HG03354 (cell line): ENCODE measurements around the gene PPIA.

ENCODE experiments used
- ATAC-seq: cut with Tn5 transposase; IDR thresholded peaks from one replicate; pipeline ENCODE4 v1.9.1; 2021; ENCODE audit warnings: mild to moderate bottlenecking; ENCODE audit not compliant: unreplicated experiment, poor library complexity, severe bottlenecking

PPIA gene

DNA sequence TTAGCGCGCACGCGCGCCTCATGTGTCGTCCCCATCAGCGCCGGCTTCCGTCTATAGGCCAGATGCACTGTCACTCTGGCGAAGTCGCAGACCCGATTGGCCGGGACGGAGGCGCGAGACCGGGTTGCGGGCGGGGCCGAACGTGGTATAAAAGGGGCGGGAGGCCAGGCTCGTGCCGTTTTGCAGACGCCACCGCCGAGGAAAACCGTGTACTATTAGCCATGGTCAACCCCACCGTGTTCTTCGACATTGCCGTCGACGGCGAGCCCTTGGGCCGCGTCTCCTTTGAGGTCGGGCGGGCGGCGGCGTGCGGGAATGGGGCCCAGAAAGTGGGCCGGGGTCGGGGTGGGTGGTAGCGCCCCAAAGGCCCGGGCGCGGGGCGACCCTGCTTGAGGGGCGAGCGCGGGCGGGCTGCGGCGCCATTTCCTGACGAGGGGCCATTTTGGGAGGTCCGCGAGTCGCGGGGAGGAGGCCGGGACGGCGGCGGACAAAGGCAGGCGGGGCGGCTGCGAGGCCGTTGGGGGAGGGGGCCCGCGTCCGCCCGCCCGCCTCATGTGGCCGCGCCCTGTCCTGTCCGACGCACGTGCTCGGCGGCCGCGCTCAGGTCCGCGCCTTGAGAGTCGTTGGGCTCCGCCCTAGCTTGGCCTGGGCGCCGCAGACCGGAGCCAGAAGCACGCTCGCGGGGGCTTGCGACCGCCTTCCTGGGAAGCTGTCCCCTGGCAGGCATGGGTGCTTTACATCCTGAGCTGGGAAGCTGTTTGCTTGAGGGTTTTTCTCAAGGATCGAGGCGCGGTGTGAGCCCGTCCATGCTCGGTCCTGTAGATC lies at the start of gene PPIA:
Gene PPIA, plus strand, starts transcription at position 178 of the 825 bp plus-strand sequence. Its CDS starts 44 bp downstream, at position 222.
- ATAC-seq, result peak; percentile 88

DNA sequence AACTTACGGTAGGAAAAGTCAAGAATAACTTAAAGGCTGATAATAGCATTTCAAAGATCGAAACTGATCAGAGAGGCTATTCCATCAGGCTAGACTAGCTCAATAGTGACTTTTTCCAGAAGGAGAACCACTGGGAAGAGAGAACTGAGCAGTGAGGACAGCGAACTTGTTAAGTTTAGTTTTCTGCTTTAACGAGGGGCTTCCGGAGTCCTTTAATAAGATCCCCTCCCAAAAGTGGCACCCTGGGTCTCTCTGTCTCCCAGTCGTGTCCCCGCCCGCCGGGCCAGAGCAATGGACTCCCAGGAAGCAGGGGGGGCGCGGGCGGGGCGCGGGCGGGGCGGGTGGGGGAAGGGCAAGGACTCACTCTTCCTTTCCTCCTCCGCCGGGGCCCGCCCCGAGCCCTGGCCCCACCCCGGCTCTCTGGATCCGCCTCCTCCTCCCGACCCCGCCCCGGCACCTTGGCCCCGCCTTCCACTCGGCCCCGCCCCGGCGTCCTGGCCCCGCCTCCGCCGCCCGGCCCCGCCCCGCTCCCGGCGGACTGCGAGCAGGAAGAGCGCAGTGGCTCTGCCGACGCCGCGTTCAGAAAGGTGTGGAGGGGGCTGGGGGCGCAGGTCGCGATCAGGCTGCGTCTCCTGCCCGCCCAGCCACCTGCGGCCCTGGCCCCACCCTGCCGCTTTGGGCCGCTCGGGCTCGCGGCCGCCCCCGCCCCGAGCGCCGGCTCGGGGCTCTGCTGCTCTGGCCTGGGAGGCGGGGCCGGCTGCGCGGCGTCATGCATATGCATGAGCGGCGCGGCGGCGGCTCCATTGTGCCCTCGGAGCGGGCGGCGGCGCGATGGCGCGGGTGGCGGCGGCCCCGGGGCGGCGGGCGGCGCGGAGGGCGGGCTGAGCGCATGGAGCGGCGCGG lies 48.2 kb upstream of the PPIA start, which contains the start of gene ZMIZ2:
Gene ZMIZ2, plus strand, starts transcription at position 803 of the 903 bp plus-strand sequence. CDS start 7,403 bp downstream, outside the sequence.
- ATAC-seq, result peak; percentile 76

DNA sequence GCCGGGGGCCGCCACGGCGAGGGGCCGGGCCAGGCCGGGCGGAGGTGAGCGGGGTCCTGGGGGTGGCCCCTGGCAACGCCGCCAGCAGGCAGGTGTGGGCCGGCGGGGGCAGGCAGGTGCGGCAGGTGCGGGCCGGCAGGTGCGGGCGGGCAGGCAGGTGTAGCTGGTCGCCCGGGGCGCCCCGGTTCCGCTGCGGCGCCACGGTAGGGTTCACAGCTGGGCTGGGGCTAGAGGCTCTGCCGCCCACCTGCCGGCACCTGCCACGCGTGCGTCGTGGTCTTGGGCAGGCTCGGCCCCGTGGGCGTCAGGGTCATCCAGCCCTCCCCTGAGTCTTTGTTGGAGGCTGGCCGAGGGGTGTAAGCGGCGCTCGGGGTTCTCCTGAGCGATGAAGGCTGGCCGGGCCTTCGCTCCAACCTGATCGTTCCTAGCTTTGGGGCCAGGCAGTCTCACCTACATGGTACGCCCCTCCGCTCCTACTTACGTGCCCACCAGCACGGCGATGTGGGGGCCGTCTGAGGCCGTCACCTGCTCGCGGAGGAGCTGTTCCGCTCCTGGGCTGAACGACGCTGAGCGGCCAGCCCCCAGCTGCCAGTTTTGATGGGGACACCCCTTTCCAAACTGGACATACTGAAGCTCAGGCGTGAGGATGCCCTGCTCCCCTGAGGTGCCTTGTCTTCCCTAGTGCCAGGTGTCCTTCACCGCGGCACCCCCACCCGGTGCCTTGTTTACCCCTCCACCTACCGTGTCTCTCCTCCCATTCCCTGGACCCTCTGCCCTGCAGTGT lies 47.3 kb upstream of the PPIA start:
- peak; percentile 30 for ATAC-seq

DNA sequence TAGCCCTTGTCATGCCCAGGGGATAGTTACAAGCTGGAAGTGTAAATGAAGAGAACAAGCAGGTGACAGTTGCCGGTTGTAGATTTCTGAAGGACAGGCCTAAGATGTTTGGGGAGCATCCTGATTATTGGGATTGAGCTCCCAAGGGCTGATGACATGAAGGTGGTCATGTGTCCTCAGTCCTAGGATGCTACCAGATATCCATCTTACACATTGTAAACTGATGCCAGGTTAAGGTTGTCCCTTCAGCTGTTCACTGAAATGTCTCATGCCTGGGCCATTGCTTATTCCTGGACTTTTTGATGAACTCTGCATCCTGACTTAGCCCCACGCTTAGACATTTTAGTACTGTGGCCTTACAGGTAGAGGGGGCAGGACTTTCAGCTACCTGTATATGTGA lies 46.5 kb upstream of the PPIA start:
- ATAC-seq, result no peak

DNA sequence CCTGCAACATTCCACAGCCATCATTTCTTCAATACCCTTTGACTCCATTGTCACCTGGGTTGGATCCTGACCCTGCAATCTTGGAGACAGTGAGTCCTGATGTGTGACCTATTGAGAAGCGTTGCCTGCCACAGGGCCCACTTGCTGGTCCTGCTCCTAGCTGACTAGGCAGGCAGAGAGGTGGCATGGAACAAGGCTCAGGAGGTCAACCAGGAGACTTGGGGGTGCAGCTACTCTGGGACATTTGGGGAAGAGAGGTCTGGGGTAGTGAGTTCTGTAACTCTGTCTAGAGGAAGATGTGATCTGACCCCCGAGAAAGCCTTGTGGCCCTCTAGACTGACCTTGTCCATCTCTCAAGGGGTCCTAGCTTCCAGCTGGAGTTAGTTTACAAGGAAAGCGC lies 46.1 kb upstream of the PPIA start:
- no peak for ATAC-seq

DNA sequence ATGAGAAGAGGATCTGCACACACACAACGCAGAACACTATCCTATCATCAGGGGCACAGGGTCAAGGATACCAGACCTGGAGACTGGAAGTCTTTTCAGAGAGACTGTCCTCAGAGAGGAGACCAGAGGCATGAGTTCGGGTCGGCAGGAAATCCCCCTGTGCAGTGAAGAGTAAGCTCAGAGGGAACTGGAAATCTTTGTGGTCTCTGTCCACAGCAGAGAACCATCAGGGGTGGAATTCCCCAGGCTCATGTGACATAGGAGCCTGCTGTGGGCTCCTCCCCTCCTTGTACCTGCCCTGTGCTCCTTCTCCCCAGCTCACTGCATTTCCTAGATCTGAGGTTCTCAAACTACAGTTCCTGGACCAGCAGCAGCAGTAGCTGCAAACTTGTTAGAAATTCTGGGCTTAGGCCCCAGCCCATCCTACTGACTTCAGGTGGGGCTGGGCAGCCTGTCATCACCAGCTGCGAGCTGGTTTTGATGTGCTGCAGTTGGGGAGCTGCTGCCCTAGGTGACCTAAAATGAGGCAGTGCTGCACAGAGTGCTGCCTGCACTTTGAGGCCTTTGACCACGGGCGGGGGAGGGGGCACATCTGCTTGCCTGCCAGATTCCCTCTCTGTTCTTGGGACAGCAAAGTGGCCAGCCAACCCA lies 45.4 kb upstream of the PPIA start:
- ATAC-seq, result peak; percentile 55

DNA sequence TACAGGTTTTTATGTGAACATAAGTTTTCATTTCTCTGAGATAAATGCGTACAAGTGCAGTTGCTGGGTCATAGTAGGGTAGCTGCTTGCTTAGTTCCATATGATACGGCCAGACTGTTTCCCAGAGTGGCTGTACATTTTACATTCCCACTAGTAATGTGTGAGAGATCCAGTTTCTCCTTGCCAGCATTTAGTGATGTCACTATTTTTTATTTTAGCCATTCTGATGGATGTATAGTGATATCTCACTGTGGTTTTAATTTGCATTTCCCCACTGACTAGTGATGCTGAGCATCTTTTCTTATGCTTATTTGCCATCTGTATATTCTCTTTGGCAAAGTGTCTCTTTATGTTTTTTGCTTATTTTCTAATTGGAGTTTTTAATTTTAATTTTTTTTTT lies 43.7 kb upstream of the PPIA start:
- no peak for ATAC-seq

DNA sequence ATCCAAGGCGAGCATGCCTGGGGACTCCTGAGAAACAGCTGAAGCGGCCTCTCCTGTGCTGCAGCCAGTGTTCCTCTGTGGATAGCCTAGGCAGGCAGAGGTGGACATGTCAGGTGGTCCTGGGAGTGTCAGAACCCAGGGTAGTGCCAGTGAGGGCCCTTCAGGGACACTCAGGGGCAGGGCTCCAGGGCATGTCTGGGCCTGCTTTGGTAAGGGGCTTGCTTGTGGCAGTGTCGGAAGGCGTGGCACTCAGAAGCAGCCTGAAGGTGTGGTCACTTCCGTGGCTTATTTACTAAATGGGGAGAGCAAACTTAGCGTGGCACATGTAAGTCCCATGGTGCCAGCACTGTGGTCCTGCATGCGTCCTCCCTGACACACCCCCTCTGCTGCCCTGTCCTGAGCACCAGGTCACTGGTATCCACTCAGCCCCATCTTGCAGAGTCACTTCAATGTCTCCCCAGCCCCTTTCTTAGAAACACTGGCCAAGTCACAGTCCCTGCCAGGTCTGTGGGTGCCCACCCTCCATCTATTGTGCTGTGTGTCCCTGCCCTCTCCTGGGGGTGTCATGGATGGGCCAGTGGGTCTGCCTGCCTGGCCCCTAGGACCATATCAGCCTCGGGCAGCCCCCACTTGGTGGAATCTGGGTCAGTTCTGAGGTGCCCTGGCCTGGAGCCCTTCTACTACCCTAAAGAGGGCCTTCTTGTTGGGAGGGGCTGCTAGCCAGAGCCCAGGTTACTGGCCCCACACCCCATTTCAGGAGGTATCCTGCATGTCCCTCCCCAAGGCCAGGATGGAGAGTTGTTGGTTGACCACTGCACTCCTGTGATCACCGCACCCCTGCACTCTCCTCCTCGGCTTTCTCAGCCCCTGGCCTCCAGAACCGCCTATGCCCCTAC lies 41.4 kb upstream of the PPIA start:
- no peak for ATAC-seq

DNA sequence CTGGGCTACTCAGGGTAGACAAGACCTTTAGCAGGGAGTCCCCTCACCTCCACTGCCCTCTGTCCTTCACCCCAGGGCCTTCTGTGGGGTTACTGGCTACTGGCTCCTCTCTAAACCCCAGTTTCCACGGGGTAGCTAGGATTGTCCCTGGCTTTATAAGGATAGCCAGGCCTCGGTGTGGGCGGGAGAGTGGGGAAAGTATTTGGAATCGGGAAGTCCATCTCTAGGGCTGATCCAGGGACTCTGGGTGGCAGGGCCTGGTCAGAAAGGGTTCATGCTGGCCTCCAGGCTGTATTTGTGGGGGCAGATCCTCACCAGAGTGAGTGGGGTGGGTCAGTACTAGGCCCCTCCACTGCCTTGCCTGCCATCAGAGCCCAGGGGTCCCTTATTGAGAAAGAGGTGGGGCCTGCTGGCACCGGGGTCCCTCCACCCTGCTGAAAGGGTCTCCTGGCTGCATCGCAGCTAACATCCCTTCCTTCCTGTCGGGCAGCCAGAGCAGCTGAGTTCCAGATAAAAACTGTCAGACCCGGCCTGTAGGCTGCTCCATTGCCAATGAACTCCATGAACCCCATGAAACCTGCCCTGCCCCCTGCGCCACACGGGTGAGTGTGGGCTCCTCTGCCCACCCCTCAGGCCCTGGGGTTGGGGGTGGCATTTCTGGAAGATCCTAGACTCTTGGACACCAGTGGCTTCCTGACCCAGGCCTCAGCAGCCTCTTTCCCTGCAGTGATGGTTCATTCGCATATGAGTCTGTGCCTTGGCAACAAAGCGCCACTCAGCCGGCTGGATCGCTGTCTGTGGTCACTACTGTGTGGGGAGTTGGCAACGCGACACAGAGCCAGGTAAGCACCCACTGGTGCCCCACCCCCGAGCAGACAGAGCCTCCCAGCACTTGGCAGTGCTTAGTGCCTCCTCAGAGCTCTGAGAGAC lies 40.5 kb upstream of the PPIA start:
- no peak for ATAC-seq

DNA sequence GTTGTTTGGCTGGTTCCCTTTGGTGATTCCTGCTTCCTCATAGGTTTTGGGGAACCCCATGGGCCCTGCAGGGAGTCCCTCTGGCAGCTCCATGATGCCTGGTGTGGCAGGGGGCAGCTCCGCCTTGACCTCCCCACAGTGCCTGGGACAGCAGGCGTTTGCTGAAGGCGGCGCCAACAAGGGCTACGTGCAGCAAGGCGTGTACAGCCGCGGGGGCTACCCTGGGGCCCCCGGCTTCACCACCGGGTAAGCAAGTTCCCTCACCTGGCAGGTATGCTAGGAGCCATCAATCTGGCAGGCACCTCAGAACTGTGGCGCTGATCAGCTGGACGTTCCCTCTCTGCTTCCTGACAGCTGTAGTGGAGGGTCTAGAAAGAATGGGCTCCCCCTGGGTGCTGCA lies 39.6 kb upstream of the PPIA start:
- ATAC-seq, result no peak

DNA sequence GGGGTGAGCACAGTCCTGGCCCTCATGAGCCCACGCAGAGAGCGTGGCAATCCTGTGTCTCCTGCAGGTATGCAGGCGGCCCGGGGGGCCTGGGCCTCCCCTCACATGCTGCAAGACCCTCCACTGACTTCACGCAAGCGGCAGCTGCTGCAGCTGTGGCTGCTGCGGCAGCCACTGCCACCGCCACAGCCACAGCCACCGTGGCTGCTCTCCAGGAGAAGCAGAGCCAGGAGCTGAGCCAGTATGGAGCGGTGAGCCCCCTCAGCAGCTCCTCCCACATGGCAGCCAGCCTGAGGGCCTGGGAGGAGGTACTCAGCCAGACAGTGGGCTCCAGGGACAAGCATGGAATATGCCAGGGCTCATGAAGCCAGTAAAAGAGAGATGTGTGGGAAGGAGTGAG lies 39.2 kb upstream of the PPIA start:
- ATAC-seq, result no peak

DNA sequence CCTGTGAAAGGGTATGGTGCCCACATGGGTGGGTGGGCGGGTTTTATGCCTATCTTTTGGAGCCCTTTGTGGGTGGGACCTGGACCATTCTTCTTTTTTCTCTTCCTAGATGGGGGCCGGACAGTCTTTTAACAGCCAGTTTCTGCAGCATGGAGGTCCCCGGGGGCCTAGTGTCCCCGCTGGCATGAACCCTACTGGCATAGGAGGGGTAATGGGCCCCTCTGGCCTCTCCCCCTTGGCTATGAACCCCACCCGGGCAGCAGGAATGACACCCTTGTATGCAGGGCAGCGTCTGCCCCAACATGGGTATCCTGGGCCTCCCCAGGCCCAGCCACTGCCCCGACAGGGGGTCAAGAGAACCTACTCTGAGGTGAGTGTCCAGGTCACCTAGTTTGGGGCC lies 38.7 kb upstream of the PPIA start:
- ATAC-seq, result no peak

DNA sequence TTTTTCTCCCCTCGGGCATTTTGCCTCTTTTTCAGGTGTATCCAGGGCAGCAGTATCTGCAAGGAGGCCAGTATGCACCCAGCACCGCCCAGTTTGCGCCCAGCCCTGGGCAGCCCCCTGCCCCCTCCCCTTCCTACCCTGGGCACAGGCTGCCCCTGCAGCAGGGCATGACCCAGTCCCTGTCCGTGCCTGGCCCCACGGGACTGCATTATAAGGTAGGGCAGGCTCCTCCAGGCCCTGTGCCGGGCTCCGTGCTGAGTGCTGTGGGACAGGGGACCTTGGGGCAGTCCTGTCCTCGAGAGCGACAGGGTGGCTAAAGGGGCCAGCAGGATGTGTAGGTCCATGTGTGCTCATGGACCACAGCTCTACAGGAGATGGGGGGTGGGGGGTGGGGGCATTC lies 37.2 kb upstream of the PPIA start:
- no peak for ATAC-seq

DNA sequence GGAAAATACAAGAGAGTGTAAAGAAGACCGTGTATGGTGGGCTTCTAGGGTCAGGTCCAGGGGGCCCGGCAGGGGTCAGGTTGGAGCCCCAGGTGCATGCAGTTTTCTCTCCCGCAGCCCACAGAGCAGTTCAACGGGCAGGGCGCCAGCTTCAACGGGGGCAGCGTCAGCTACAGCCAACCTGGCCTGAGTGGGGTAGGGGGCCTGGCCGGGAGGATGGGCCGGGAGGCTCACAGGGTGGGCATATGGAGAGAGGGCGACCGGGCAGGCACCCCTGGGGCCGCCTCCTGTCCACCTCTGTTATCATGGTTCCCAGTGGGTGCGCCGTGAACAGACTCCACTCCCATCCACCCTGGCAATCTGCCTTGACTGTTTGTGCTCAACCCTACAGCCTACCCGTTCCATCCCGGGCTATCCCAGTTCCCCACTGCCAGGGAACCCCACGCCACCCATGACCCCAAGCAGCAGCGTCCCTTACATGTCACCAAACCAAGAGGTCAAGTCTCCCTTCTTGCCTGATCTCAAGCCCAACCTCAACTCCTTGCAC lies 36.4 kb upstream of the PPIA start:
- ATAC-seq, result no peak

DNA sequence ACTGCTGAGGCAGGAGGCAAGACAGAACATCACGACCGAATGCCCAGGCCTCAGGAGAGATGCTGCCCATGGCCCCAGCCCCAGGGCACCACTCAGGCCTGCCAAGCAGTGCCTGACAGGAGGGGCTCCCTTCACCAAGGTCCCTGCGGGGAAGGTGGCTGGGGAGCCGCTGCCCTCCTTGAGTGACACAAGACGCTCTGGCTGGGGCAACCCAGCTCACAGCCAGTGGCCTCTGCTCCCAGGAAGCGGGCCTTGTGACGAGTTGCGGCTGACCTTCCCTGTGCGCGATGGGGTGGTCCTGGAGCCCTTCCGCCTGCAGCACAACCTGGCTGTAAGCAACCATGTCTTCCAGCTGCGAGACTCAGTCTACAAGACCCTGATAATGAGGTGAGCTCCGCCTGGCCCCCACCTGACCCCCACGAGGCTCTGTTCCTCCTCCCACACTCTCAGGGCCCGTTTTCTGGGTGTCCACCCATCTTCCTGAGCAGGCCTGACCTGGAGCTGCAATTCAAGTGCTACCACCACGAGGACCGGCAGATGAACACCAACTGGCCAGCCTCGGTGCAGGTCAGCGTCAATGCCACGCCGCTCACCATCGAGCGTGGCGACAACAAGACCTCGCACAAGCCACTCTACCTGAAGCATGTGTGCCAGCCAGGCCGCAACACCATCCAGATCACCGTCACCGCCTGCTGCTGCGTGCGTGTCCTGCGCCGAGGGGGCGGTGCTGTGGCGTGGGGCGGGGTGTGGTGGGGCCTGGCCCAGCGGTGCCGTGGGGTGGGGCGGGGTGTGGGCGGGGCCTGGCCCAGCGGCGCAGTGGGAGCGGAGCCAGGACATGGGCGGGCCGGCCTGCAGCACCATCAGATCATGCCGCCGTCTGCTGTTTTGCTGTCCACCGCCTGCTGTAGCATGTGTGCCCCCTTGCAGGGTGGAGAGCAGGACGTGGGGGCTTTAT lies 35.0 kb upstream of the PPIA start:
- ATAC-seq, result no peak

DNA sequence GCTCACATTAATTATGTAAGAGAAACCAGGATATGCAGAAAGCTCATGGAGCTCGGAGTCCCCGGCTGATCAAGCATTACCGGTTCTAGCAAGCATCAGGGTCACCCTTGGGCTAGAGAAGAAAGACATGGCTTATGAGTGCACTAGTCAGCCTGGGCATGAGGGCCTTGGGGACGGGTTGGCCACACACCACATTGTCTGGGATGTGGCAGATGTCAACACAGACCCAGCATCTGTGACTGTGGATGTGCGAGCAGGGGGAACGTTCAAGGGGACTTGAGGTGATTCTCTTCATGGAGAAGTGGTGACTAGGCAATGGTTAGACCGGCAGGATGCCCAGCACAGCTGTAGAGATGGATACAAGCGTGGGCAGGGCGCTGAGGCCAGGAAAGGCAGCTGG lies 34.2 kb upstream of the PPIA start:
- ATAC-seq, result no peak
